HG03103 (cell line): Measurements from ENCODE around the gene NLGN1.

Experiments used
- ATAC-seq: cut with Tn5 transposase; IDR thresholded peaks from one replicate; pipeline ENCODE4 v1.9.1; 2021; ENCODE audit warnings: low read depth; ENCODE audit not compliant: unreplicated experiment

Gene NLGN1

GRCh38 chr3:174232658-174233429 is 835.3 kb downstream of the NLGN1 start:
- no peak for ATAC-seq

DNA sequence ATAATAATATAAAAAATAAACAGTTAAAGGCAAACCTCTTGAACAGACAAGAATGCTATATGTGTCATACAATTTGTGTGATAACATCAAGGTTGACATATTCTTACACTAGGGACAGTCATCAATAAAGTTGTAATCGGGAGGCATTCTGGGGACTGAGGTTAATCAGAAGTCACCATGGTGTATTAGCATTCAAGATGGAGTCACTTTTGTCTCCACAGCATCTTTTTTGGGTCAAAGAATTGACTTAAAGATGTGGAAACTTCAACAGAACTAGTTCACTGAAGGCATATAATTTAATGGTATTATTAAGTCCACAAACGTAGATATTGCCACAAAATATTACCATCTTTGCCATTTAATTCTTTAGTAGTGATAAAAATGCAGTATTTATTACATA is 836.0 kb downstream of the NLGN1 start:
- no peak for ATAC-seq

DNA sequence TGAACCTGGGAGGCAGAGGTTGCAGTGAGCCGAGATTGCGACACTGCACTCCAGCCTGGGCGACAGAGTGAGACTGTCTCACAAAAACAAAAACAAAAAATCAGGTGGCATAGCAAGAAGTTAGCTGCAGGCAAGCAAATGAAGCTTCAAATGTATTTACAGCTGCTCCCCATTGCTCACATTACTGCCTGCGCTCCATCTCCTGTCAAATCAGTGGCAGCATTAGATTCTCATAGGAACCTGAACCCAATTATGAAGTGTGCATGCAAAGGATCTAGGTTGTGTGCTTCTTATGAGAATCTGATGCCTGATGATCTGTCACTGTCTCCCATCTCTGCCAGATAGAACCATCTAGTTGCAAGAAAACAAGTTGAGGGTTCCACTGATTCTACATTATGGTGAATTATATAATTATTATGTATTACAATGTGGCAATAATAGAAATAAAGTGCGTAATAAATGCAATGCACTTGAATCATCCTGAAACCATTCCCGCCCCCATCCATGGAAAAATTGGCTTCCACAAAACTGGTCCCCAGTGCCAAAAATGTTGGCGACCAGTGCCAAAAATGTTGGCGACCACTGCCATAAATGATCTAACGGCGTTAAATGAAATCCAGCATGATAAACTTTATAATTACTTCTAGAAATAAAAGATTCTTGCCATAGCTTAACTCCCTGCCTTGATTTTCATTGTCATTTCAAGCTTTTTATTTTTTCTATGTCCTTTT is 844.9 kb downstream of the NLGN1 start:
- ATAC-seq, result no peak

GRCh38 chr3:174243171-174243570 is 845.6 kb downstream of the NLGN1 start:
- ATAC-seq, result no peak

GRCh38 chr3:174247687-174248152 is 850.2 kb downstream of the NLGN1 start:
- no peak for ATAC-seq

- ATAC-seq, result no peak
Observed at GRCh38 chr3:174251681-174252080, 854.1 kb downstream of the NLGN1 start.

GRCh38 chr3:174253196-174253823 is 855.8 kb downstream of the NLGN1 start:
- ATAC-seq, result no peak

DNA sequence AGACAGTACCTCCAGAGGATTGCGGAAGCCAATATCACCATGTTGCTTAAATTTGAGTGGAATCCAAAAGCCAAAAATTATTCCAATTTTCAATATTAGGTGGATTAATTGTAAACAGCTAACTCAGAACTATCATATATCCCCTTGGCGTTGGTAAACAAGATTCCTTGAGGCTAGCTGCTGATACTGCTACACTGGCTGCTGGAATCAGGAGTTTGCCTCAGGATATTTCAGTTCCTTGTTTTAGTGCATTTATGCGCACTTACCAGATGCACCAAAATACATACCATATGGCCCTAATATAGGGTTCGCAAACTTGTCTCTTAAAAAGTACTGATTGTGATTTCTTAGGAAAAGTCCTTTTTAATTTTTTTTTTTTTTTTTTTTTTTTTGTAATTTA is 856.4 kb downstream of the NLGN1 start:
- no peak for ATAC-seq

DNA sequence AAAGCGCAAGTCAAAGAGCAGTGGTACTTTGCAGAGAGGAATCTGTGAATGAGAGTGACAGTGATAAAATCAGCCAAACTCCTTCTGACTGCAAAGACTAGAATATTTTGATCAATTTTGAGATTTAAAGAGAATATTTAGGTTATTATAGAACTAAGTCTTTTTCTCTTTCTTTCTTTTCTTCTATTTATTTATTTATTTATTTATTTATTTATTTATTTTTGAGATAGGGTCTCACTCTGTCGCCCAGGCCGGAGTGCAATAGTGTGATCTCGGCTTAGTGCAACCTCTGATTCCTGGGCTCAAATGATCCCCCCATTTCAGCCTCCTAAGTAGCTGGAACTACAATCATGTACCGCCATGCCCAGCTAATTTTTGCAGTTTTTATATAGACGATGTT is 857.9 kb downstream of the NLGN1 start:
- no peak for ATAC-seq

GRCh38 chr3:174266476-174266875 is 868.9 kb downstream of the NLGN1 start:
- ATAC-seq, result no peak

DNA sequence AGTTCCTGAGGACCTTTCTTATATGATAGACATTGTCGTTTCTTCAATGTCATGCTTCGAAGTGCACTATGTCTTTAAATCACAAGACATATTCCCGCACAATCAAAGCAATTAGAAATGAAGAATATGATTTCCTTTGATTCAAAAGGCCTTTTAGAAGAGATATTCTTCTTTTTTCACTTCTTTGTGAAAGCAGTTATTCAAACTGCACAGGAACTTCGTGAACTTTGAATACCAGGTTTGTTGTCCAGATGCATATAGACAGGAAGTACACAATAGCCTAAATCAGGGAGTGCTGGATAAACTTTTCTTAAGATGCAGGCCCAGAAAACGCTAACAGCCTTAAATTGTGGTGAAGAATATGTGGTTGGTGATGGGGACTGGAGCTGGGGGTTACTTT is 870.5 kb downstream of the NLGN1 start:
- ATAC-seq, result no peak

DNA sequence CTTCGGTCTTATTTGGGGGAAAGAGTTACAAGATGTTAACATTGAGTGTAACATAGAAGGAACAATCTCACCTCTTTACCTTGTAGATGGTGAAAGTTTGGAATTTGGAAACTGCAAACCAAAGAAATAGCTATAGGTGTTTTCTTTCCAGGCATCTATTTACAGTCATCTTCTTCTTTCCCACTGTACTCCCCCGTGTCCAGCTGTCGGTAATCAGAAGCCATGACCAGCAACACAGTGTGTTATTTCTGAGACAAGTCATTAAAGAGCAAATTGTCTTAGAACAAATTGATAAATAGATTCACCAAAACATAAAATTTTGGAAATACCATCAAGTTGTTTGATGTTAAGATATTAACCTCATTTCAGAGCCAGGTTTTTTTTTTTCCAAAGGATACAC is 871.0 kb downstream of the NLGN1 start:
- ATAC-seq, result no peak

DNA sequence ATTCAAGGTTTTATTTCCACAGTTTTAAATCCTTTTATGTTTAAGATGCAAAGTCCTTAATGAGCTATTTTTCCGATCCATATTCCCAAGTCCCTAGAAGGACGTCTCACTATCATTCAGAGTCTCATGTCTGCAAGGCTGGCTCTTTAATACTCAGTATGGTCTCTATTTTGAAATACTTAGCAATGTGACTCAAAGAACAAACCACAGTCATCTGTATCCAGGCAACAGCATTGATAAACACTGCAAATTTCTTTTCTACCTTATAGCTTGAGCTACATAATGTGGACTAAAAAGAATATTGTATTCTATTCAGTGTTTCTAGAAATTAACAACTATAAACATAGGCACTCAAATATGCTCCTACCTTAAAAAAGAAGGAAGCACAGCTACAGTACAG is 873.3 kb downstream of the NLGN1 start:
- ATAC-seq, result no peak

GRCh38 chr3:174275336-174275735 is 877.8 kb downstream of the NLGN1 start:
- no peak for ATAC-seq

- no peak for ATAC-seq
Observed at GRCh38 chr3:174276826-174277225, 879.3 kb downstream of the NLGN1 start.

GRCh38 chr3:174278094-174278493 is 880.5 kb downstream of the NLGN1 start:
- ATAC-seq, result no peak

DNA sequence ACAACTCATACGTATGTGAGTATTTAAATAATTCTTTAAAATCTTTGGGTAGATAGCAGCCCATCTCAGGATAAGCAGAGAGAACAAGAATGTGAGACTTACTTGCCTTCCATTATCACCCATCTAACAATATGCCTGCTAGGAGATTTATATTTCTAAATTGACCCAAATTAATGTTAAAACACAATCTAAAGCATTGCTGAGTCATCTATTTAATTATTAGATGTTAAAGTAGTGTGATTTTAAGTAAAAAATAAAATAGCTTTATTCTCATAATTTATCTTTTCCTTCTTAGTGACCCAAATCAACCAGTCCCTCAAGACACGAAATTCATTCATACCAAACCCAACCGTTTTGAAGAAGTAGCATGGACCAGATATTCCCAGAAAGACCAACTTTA is 882.6 kb downstream of the NLGN1 start:
- no peak for ATAC-seq

DNA sequence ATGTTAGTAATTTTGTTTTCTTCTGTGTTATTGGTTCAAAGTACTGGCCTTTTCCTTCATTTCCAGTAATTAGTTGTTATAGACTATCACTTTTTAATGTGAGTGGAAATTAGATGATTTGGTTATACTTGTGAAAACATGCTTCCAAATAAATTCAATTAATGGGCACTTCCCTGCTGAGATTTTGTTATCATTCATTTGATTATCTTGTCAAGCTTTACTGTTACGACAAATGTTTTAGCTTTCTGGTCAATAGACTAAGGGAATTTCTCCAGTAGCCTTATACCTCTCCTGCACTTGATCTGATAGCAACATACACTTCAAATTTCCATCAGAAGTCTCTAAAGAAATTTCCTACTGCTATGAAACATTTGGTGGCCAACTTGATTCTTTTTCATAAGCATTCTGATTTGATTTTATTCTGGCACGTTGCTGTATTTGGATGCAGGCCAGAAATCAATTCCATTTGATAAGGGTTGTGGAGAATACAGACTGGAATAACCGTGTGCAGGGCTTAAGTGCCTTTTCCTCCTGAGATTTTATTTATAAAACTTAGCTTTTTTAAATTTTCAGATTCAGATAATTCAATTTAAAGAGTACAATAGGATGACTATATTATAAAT is 887.8 kb downstream of the NLGN1 start:
- ATAC-seq, result no peak

DNA sequence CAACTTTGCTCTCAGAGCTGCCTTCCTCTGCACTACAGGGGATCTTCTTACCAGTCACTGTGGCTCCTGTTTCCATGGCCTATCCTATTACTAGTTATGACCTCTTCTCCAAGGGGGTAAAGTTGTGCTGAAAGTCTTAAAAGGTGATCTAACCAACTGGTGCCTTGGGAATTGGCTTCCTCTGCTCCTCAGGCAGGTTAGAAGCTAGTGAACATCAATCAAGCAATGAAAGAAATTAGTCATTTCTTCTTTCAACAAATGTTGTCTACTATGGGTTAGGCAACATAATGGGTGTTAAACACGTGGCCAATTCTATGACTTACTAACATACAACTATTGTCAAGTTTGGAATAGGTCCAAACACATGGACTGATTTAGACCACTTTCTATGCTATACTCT is 890.2 kb downstream of the NLGN1 start:
- no peak for ATAC-seq

- no peak for ATAC-seq
Observed at GRCh38 chr3:174294616-174295015, 897.1 kb downstream of the NLGN1 start.
